ENCODE data around the gene C6orf15.
A peak's percentile ranks its signal among the peaks of the same experiment; 100 is the strongest.

C6orf15 gene

GRCh38 chr6:31081872-31082271 is 30.5 kb downstream of the C6orf15 start:
- no peak overlapping the region for H3K4me3 ChIP-seq (ENCODE audit: low read length)
- DNase-seq (ENCODE audit: low read depth): peak; percentile 37
- TF ChIP-seq, protein P1, sequence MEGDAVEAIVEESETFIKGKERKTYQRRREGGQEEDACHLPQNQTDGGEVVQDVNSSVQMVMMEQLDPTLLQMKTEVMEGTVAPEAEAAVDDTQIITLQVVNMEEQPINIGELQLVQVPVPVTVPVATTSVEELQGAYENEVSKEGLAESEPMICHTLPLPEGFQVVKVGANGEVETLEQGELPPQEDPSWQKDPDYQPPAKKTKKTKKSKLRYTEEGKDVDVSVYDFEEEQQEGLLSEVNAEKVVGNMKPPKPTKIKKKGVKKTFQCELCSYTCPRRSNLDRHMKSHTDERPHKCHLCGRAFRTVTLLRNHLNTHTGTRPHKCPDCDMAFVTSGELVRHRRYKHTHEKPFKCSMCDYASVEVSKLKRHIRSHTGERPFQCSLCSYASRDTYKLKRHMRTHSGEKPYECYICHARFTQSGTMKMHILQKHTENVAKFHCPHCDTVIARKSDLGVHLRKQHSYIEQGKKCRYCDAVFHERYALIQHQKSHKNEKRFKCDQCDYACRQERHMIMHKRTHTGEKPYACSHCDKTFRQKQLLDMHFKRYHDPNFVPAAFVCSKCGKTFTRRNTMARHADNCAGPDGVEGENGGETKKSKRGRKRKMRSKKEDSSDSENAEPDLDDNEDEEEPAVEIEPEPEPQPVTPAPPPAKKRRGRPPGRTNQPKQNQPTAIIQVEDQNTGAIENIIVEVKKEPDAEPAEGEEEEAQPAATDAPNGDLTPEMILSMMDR (IDR thresholded peaks at IDR 0.05; ENCODE audit: insufficient read depth, low read depth, low read length, missing control alignments): no peak

DNA sequence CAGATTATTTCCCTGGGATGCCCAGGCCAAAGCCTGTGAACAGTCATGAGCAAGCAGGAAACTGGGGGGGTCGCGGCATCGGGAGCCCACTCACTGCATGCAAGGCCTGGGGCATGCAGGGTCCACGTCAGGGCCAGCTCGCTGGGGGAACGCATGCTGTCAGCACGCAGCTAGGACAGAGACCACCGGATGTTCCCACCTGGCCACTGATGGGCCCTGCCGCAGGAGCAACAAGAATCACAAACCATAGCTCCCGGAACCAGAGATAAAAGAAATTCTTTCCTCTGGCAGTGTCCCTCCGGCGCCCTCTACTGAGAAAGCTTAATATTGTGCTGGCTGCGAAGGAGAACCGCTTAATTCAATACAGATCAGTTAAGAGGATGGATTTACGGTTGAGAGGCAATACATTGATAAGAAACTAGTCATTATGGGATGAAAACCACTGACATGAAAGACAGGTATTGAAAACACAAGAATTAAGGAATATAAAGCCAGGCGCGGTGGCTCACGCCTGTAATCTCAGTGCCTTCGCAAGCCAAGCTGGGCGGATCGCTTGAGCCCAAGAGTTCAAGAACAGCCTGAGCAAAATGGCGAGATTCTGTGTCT is 32.6 kb downstream of the C6orf15 start:
- DNase-seq (ENCODE audit: low read depth): peak; percentile 70
- TF ChIP-seq, protein P1 (IDR thresholded peaks at IDR 0.05; ENCODE audit: insufficient read depth, low read depth, low read length, missing control alignments): peak; percentile 85
- no peak overlapping the region for H3K4me3 ChIP-seq (ENCODE audit: low read length)

DNA sequence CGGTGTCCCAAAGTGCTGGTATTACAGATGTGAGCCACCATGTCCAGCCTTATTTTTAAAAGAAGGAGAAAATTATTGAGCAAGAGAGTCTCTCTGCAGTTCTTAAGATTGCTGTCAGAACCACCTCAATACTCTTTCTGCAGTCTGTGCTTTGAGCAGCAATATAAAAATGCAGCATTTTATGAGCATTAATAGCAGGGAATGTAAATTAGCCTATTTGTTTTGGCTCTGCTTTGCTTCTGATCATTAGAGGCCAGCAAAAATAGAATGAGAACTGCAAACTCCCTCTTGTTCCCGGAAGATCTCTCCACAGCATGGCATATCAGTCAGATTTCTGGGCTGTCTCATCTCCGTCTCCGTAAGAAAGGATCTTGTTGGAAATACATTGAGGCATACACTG is 35.8 kb downstream of the C6orf15 start:
- DNase-seq (ENCODE audit: low read depth): no peak
- TF ChIP-seq, protein P1 (IDR thresholded peaks at IDR 0.05; ENCODE audit: insufficient read depth, low read depth, low read length, missing control alignments): no peak
- H3K4me3 ChIP-seq (ENCODE audit: low read length): no peak overlapping the region

GRCh38 chr6:31075528-31075927 is 36.8 kb downstream of the C6orf15 start:
- TF ChIP-seq, protein P1 (IDR thresholded peaks at IDR 0.05; ENCODE audit: insufficient read depth, low read depth, low read length, missing control alignments): no peak
- H3K4me3 ChIP-seq (ENCODE audit: low read length): no peak overlapping the region
- peak; percentile 56 for DNase-seq (ENCODE audit: low read depth)

DNA sequence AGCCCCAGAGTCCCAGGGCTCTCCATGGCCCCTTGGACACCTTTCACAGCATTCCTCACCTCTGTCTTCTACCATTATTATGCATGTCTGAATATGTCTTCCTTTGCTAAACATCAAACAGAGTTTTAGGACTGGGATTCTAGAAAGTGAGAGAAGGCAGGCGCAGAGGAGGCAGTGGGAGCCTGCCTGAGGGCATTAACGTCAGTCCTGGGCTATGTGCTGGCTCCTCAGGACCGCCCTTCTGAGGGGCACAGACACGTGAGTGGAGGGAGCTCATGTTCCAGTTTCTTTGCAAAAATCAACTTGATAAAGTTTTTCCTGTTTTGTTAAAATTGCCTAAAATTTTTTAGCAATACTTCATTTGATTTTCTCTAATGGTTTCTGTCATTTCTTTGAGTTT is 38.0 kb downstream of the C6orf15 start:
- TF ChIP-seq, protein P1 (IDR thresholded peaks at IDR 0.05; ENCODE audit: insufficient read depth, low read depth, low read length, missing control alignments): no peak
- no peak for DNase-seq (ENCODE audit: low read depth)

GRCh38 chr6:31070711-31071197 is 41.6 kb downstream of the C6orf15 start:
- DNase-seq (ENCODE audit: low read depth): peak; percentile 90

More for the DNA sequence above, 38.0 kb downstream of the C6orf15 start:
- H3K4me3 ChIP-seq (ENCODE audit: low read length): no peak overlapping the region

More at GRCh38 chr6:31070711-31071197, 41.6 kb downstream of the C6orf15 start:
- TF ChIP-seq, protein P1 (IDR thresholded peaks at IDR 0.05; ENCODE audit: insufficient read depth, low read depth, low read length, missing control alignments): peak; percentile 91
- no peak overlapping the region for H3K4me3 ChIP-seq (ENCODE audit: low read length)

Data from epithelial cell of esophagus (primary cell).